Smooth muscle cell (in vitro differentiated cells): ENCODE measurements around the gene INO80C. TPM values are rescaled to one million over a fixed set of nuclear protein-coding genes. Genes with fewer than 3 reads are reported as not detected.
A peak's percentile ranks its signal among the peaks of the same experiment; 100 is the strongest.

Experiments
- DNase-seq: peaks from one replicate; lab custom pipeline; 2025; ENCODE audit not compliant: unreplicated experiment; lab: John Stamatoyannopoulos, UW
- H2AFZ ChIP-seq: fragments of 200-600 bp; sonication (generic); 2 replicates; pipeline ENCODE4 v1.6.0; 2016; ENCODE audit warnings: antibody characterized with exemption, low read depth, mild to moderate bottlenecking
- H3F3A ChIP-seq: fragments of 200-600 bp; sonication (generic); 2 replicates; pipeline ENCODE4 v1.6.0; 2017; ENCODE audit warnings: antibody characterized with exemption, low read depth
- H3K27ac ChIP-seq: fragments of 200-600 bp; sonication (generic); 2 replicates; pipeline ENCODE4 v1.5.1; 2016; ENCODE audit warnings: low read depth, mild to moderate bottlenecking
- H3K27me3 ChIP-seq: fragments of 200-600 bp; sonication (generic); 2 replicates; pipeline ENCODE4 v1.6.1; 2016; ENCODE audit warnings: low read depth, mild to moderate bottlenecking
- H3K36me3 ChIP-seq: fragments of 200-600 bp; sonication (generic); 2 replicates; pipeline ENCODE4 v1.5.1; 2016; ENCODE audit warnings: low read depth
- H3K4me1 ChIP-seq: fragments of 200-600 bp; sonication (generic); 2 replicates; pipeline ENCODE4 v1.5.1; 2016; ENCODE audit warnings: low read depth
- H3K4me2 ChIP-seq: fragments of 200-600 bp; sonication (generic); 2 replicates; pipeline ENCODE4 v1.6.0; 2016; ENCODE audit warnings: mild to moderate bottlenecking
- H3K4me3 ChIP-seq: fragments of 200-600 bp; sonication (generic); 2 replicates; pipeline ENCODE4 v1.5.1; 2016; ENCODE audit warnings: mild to moderate bottlenecking
- H3K79me2 ChIP-seq: fragments of 200-600 bp; sonication (generic); 2 replicates; pipeline ENCODE4 v1.6.0; 2016; ENCODE audit warnings: low read depth, mild to moderate bottlenecking
- H3K9ac ChIP-seq: fragments of 200-600 bp; sonication (generic); 2 replicates; pipeline ENCODE4 v1.6.0; 2016; ENCODE audit warnings: low read depth
- H3K9me3 ChIP-seq: fragments of 200-600 bp; sonication (generic); replicated peaks from 2 replicates; pipeline ENCODE4 v1.5.1; 2016; ENCODE audit warnings: low read depth
- H4K20me1 ChIP-seq: fragments of 200-600 bp; sonication (generic); 2 replicates; pipeline ENCODE4 v1.6.0; 2016; ENCODE audit warnings: low read depth
- WGBS: methylation state at CpG from one replicate; pipeline ENCODE4 v1.1.7; 2016; ENCODE audit warnings: low lambda C conversion rate; 5-methylcytosine and 5-hydroxymethylcytosine counted together
- polyA plus RNA-seq: library from polyadenylated mRNA; unstranded; fragments of >200 nt; fragmentation: Nextera tagmentation; extraction: Ambion mirVana; gene quantifications from 2 replicates; pipeline ENCODE4 v1.2.1, GENCODE V29; 2016
- total RNA-seq: library from RNA; depleted of rRNA; stranded (reverse); fragments of >200 nt; gene quantifications from 2 replicates; pipeline ENCODE4 v1.2.3, GENCODE V29; 2014
- TF ChIP-seq, protein P1 (sequence below): fragments of 200-600 bp; sonication (generic); IDR thresholded peaks from 2 replicates; pipeline ENCODE4 v1.5.1; 2017; ENCODE audit warnings: borderline replicate concordance, mild to moderate bottlenecking, antibody characterized with exemption; ENCODE audit not compliant: insufficient read depth, poor library complexity, severe bottlenecking

INO80C gene
- total and polyA plus RNA-seq, 2 experiments from 2014 or later, result 6.8 to 13.9 TPM

GRCh38 chr18:35494251-35495220 lies 3.2 kb downstream of the INO80C start:
- no peaks in the 10 kb centered on the region for H3K27me3 ChIP-seq
- no peak overlapping the region for H3K4me3 ChIP-seq
- H3K36me3 ChIP-seq, result no peaks in the 10 kb centered on the region
- WGBS, result 61% methylated on average over 8 of the region's 8 CpGs
- no peak overlapping the region for H3K27ac ChIP-seq
- H3F3A ChIP-seq, result no peaks in the 10 kb centered on the region
- H2AFZ ChIP-seq, result no peak overlapping the region
- H3K4me2 ChIP-seq, result no peak overlapping the region
- peaks cover 65% of the 10 kb centered on the region for H3K79me2 ChIP-seq
- no peaks in the 10 kb centered on the region for H3K9me3 ChIP-seq
- DNase-seq, result no peak
- TF ChIP-seq, protein P1, sequence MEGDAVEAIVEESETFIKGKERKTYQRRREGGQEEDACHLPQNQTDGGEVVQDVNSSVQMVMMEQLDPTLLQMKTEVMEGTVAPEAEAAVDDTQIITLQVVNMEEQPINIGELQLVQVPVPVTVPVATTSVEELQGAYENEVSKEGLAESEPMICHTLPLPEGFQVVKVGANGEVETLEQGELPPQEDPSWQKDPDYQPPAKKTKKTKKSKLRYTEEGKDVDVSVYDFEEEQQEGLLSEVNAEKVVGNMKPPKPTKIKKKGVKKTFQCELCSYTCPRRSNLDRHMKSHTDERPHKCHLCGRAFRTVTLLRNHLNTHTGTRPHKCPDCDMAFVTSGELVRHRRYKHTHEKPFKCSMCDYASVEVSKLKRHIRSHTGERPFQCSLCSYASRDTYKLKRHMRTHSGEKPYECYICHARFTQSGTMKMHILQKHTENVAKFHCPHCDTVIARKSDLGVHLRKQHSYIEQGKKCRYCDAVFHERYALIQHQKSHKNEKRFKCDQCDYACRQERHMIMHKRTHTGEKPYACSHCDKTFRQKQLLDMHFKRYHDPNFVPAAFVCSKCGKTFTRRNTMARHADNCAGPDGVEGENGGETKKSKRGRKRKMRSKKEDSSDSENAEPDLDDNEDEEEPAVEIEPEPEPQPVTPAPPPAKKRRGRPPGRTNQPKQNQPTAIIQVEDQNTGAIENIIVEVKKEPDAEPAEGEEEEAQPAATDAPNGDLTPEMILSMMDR, result no peak
- no peak overlapping the region for H3K9ac ChIP-seq
- H4K20me1 ChIP-seq, result no peaks in the 10 kb centered on the region
- H3K4me1 ChIP-seq, result peaks cover 30% of the 10 kb centered on the region

GRCh38 chr18:35491700-35492077 lies 6.1 kb downstream of the INO80C start:
- Histone ChIP-seq H2AFZ (peak overlapping the region; percentile 34), H3K36me3 (no peaks in the 10 kb centered on the region), H4K20me1 (no peaks in the 10 kb centered on the region), H3K27ac (peak overlapping the region; percentile 64), H3K4me3 (no peak overlapping the region), H3K79me2 (peaks cover 78% of the 10 kb centered on the region), H3K4me1 (peaks cover 24% of the 10 kb centered on the region), H3K4me2 (peak overlapping the region; percentile 58), H3F3A (no peaks in the 10 kb centered on the region), H3K27me3 (no peaks in the 10 kb centered on the region), H3K9me3 (no peaks in the 10 kb centered on the region), H3K9ac (no peak overlapping the region)
- TF ChIP-seq, protein P1, result no peak
- DNase-seq, result no peak
- 22% methylated on average over 5 of the region's 5 CpGs for WGBS

GRCh38 chr18:35490894-35491699 lies 6.7 kb downstream of the INO80C start:
- H3F3A ChIP-seq, result no peaks in the 10 kb centered on the region
- no peaks in the 10 kb centered on the region for H3K9me3 ChIP-seq
- H3K36me3 ChIP-seq, result no peaks in the 10 kb centered on the region
- H3K79me2 ChIP-seq, result peaks cover 75% of the 10 kb centered on the region
- WGBS, result 38% methylated on average over 10 of the region's 10 CpGs
- no peaks in the 10 kb centered on the region for H4K20me1 ChIP-seq
- H3K4me3 ChIP-seq, result no peak overlapping the region
- H3K27ac ChIP-seq, result peak overlapping the region; percentile 64
- H3K27me3 ChIP-seq, result no peaks in the 10 kb centered on the region
- TF ChIP-seq, protein P1, result no peak
- peak overlapping the region; percentile 34 for H2AFZ ChIP-seq
- no peak overlapping the region for H3K9ac ChIP-seq
- DNase-seq, result no peak
- H3K4me2 ChIP-seq, result peak overlapping the region; percentile 58
- H3K4me1 ChIP-seq, result peaks cover 18% of the 10 kb centered on the region
